Muscle of leg (tissue), 11 donors: Measurements from ENCODE around the gene INPP4A. TPM values are rescaled to one million over a fixed set of nuclear protein-coding genes. Genes with fewer than 3 reads are reported as not detected.
"Not testable (repeated sequence)": the region's sequence is repeated elsewhere in the genome, so short reads cannot be mapped to it uniquely, and the experiment has no call there.

ENCODE experiments used
- DNase-seq: peaks from one replicate; pipeline ENCODE4 v3.0.0; 2013
- H3K27ac ChIP-seq: one replicate; pipeline ENCODE4 v1.5.1; 2013; ENCODE audit warnings: mild to moderate bottlenecking, low read length, control low read depth
- H3K27me3 ChIP-seq: one replicate; pipeline ENCODE4 v1.6.1; 2013; ENCODE audit warnings: low read length; ENCODE audit not compliant: control insufficient read depth, insufficient read depth
- H3K36me3 ChIP-seq: one replicate; pipeline ENCODE4 v1.6.1; 2013; ENCODE audit warnings: low read length; ENCODE audit not compliant: control insufficient read depth, insufficient read depth
- H3K4me1 ChIP-seq: one replicate; pipeline ENCODE4 v1.6.1; 2013; ENCODE audit warnings: low read length; ENCODE audit not compliant: control insufficient read depth, insufficient read depth
- H3K4me3 ChIP-seq: one replicate; pipeline ENCODE4 v1.5.1; 2013; ENCODE audit warnings: low read length, control low read depth
- H3K9me3 ChIP-seq: replicated peaks from 2 replicates; pipeline ENCODE4 v1.6.1; 2013; ENCODE audit warnings: low read depth, low read length; ENCODE audit not compliant: control insufficient read depth
- WGBS: methylation state at CpG from one replicate; pipeline ENCODE4 v1.1.5; 2013; ENCODE audit warnings: missing lambda C conversion rate; ENCODE audit not compliant: insufficient coverage; 5-methylcytosine and 5-hydroxymethylcytosine counted together
- polyA plus RNA-seq, 8 donors: library from polyadenylated mRNA; unstranded; fragments of 120-200 nt; gene quantifications; one replicate each; pipeline versions ENCODE4 v1.2.1 to v1.2.3, GENCODE V29; 2013; ENCODE audit warnings: inconsistent platforms in 1 of 8, low replicate concordance in 1 of 8; ENCODE audit not compliant: insufficient read length in 8 of 8, insufficient read depth in 1 of 8
- total RNA-seq: library from RNA; stranded (reverse); fragments of 120-200 nt; gene quantifications from one replicate; pipeline ENCODE4 v1.2.4, GENCODE V29; 2013

Gene INPP4A
- total and polyA plus RNA-seq, 9 donors: 8.9 to 17.0 (median 13.0) TPM

GRCh38 chr2:98435670-98436069 lies 9.0 kb upstream of the INPP4A start:
- peaks cover 10% of the 10 kb centered on the region for H3K9me3 ChIP-seq
- WGBS: 77% methylated on average over 2 of the region's 4 CpGs
- not testable (repeated sequence) for H3K27ac ChIP-seq, H3K36me3 ChIP-seq, DNase-seq, H3K4me1 ChIP-seq, H3K4me3 ChIP-seq, H3K27me3 ChIP-seq

GRCh38 chr2:98436734-98437133 lies 7.9 kb upstream of the INPP4A start:
- H3K9me3 ChIP-seq: peaks cover 10% of the 10 kb centered on the region
- H3K27me3 ChIP-seq: no peaks in the 10 kb centered on the region
- H3K4me3 ChIP-seq: no peak overlapping the region
- DNase-seq: no peak
- no peaks in the 10 kb centered on the region for H3K36me3 ChIP-seq
- no peak overlapping the region for H3K27ac ChIP-seq
- no peaks in the 10 kb centered on the region for H3K4me1 ChIP-seq
- 23% methylated on average over 2 of the region's 4 CpGs for WGBS

- Histone ChIP-seq H3K36me3 (no peaks in the 10 kb centered on the region), H3K27ac (no peak overlapping the region), H3K27me3 (no peaks in the 10 kb centered on the region), H3K4me3 (no peak overlapping the region), H3K4me1 (no peaks in the 10 kb centered on the region), H3K9me3 (peaks cover 7% of the 10 kb centered on the region)
- DNase-seq: no peak
- WGBS: no CpG with 5 or more reads among the region's 1 CpG
These were observed 6.2 kb upstream of the INPP4A start for GRCh38 chr2:98438190-98439133.

- H3K36me3 ChIP-seq: no peaks in the 10 kb centered on the region
These were observed 2.8 kb upstream of the INPP4A start for GRCh38 chr2:98441706-98442450.

GRCh38 chr2:98442488-98442887 lies 2.2 kb upstream of the INPP4A start:
- no peaks in the 10 kb centered on the region for H3K36me3 ChIP-seq
- no peak overlapping the region for H3K4me3 ChIP-seq
- no peaks in the 10 kb centered on the region for H3K27me3 ChIP-seq
- WGBS: no CpG with 5 or more reads among the region's 4 CpGs
- H3K4me1 ChIP-seq: peaks cover 8% of the 10 kb centered on the region
- DNase-seq: no peak
- H3K9me3 ChIP-seq: peaks cover 2% of the 10 kb centered on the region
- H3K27ac ChIP-seq: no peak overlapping the region

More at GRCh38 chr2:98441706-98442450, 2.8 kb upstream of the INPP4A start:
- no CpG with 5 or more reads among the region's 7 CpGs for WGBS
- Histone ChIP-seq H3K4me1 (peaks cover 8% of the 10 kb centered on the region), H3K27me3 (no peaks in the 10 kb centered on the region), H3K27ac (no peak overlapping the region), H3K4me3 (no peak overlapping the region), H3K9me3 (peaks cover 2% of the 10 kb centered on the region)
- no peak for DNase-seq

- H3K9me3 ChIP-seq: no peaks in the 10 kb centered on the region
- no peaks in the 10 kb centered on the region for H3K36me3 ChIP-seq
- H3K27me3 ChIP-seq: no peaks in the 10 kb centered on the region
- WGBS: under 1% methylated on average over 31 of the region's 34 CpGs
- peak; percentile 34 for DNase-seq
- peak overlapping the region; percentile 49 for H3K4me3 ChIP-seq
- no peak overlapping the region for H3K27ac ChIP-seq
- peaks cover 8% of the 10 kb centered on the region for H3K4me1 ChIP-seq
These were observed 572 bp downstream of the INPP4A start for GRCh38 chr2:98445177-98445682.

GRCh38 chr2:98445683-98446581 lies 1.3 kb downstream of the INPP4A start:
- H3K4me1 ChIP-seq: peaks cover 8% of the 10 kb centered on the region

GRCh38 chr2:98446850-98447249 lies 2.2 kb downstream of the INPP4A start:
- WGBS: no CpG with 5 or more reads among the region's 6 CpGs
- Histone ChIP-seq H3K4me3 (no peak overlapping the region), H3K9me3 (no peaks in the 10 kb centered on the region), H3K27ac (no peak overlapping the region), H3K27me3 (no peaks in the 10 kb centered on the region), H3K4me1 (peaks cover 8% of the 10 kb centered on the region), H3K36me3 (no peaks in the 10 kb centered on the region)
- DNase-seq: no peak

More at GRCh38 chr2:98445683-98446581, 1.3 kb downstream of the INPP4A start:
- Histone ChIP-seq H3K9me3 (no peaks in the 10 kb centered on the region), H3K27ac (no peak overlapping the region), H3K4me3 (peak overlapping the region; percentile 49), H3K27me3 (no peaks in the 10 kb centered on the region), H3K36me3 (no peaks in the 10 kb centered on the region)
- 61% methylated on average over 12 of the region's 19 CpGs for WGBS
- no peak for DNase-seq

GRCh38 chr2:98448441-98449145 lies 3.9 kb downstream of the INPP4A start:
- peaks cover 8% of the 10 kb centered on the region for H3K4me1 ChIP-seq
- no peaks in the 10 kb centered on the region for H3K27me3 ChIP-seq
- H3K9me3 ChIP-seq: no peaks in the 10 kb centered on the region
- H3K4me3 ChIP-seq: no peak overlapping the region
- no peak for DNase-seq
- 95% methylated on average over 4 of the region's 10 CpGs for WGBS
- no peak overlapping the region for H3K27ac ChIP-seq
- H3K36me3 ChIP-seq: no peaks in the 10 kb centered on the region
